Mesendoderm (in vitro differentiated cells): ENCODE data around the gene UBA3.
A peak's percentile ranks its signal among the peaks of the same experiment; 100 is the strongest.

Experiments used
- DNase-seq: peaks from one replicate; pipeline ENCODE4 v3.0.0; 2013
- H2AK5ac ChIP-seq: 2 replicates; pipeline ENCODE4 v1.6.1; 2013; ENCODE audit warnings: low read length, inconsistent platforms
- H2BK120ac ChIP-seq: 2 replicates; pipeline ENCODE4 v1.6.1; 2013; ENCODE audit warnings: low read depth, mild to moderate bottlenecking, low read length, moderate library complexity, mixed read lengths
- H2BK15ac ChIP-seq: replicated peaks from 2 replicates; pipeline ENCODE4 v1.6.1; 2013; ENCODE audit warnings: low read depth, mild to moderate bottlenecking, moderate library complexity
- H2BK5ac ChIP-seq: 2 replicates; pipeline ENCODE4 v1.6.1; 2013; ENCODE audit warnings: low read length, inconsistent platforms
- H3K18ac ChIP-seq: 2 replicates; pipeline ENCODE4 v1.6.1; 2013; ENCODE audit warnings: mild to moderate bottlenecking, low read length, mixed read lengths
- H3K23ac ChIP-seq: one replicate; pipeline ENCODE4 v1.6.1; 2013; ENCODE audit warnings: low read length
- H3K27ac ChIP-seq: 2 replicates; pipeline ENCODE4 v1.5.1; 2013; ENCODE audit warnings: low read depth, mild to moderate bottlenecking, inconsistent platforms, low read length, moderate library complexity
- H3K27me3 ChIP-seq: 2 replicates; pipeline ENCODE4 v1.6.1; 2013; ENCODE audit warnings: low read length, control low read depth, mild to moderate bottlenecking, inconsistent platforms; ENCODE audit not compliant: insufficient read depth, poor library complexity
- H3K36me3 ChIP-seq: 2 replicates; pipeline ENCODE4 v1.6.1; 2013; ENCODE audit warnings: low read length, inconsistent platforms; ENCODE audit not compliant: control insufficient read depth, insufficient read depth
- H3K4ac ChIP-seq: one replicate; pipeline ENCODE4 v1.6.1; 2013; ENCODE audit warnings: low read depth, mild to moderate bottlenecking, low read length, moderate library complexity
- H3K4me1 ChIP-seq: 2 replicates; pipeline ENCODE4 v1.6.1; 2013; ENCODE audit warnings: low read depth, low read length, inconsistent platforms; ENCODE audit not compliant: control insufficient read depth
- H3K4me2 ChIP-seq: 2 replicates; pipeline ENCODE4 v1.6.1; 2013; ENCODE audit warnings: low read length
- H3K4me3 ChIP-seq: 2 replicates; pipeline ENCODE4 v1.5.1; 2013; ENCODE audit warnings: mild to moderate bottlenecking, low read length
- H3K56ac ChIP-seq: one replicate; pipeline ENCODE4 v1.6.1; 2013; ENCODE audit warnings: low read length
- H3K79me1 ChIP-seq: 2 replicates; pipeline ENCODE4 v1.6.1; 2013; ENCODE audit warnings: low read length, inconsistent platforms
- H3K79me2 ChIP-seq: 2 replicates; pipeline ENCODE4 v1.6.1; 2013; ENCODE audit warnings: mild to moderate bottlenecking, low read length; ENCODE audit not compliant: control insufficient read depth, insufficient read depth
- H3K9ac ChIP-seq: 2 replicates; pipeline ENCODE4 v1.6.1; 2013; ENCODE audit warnings: low read length, inconsistent platforms
- H4K5ac ChIP-seq: one replicate; pipeline ENCODE4 v1.6.1; 2013; ENCODE audit warnings: low read length
- H4K8ac ChIP-seq: one replicate; pipeline ENCODE4 v1.6.1; 2013; ENCODE audit warnings: low read depth, mild to moderate bottlenecking, control low read depth, low read length, moderate library complexity
- WGBS: extraction: QIAGEN DNeasy Blood & Tissue Kit; methylation state at CpG from one replicate; pipeline ENCODE4 v1.1.7; 2013; ENCODE audit warnings: low lambda C conversion rate, missing lambda C conversion rate; ENCODE audit not compliant: insufficient coverage; ENCODE audit errors: extremely low coverage; 5-methylcytosine and 5-hydroxymethylcytosine counted together
- small RNA-seq: library from polyadenylated mRNA; stranded (forward); fragments of <200 nt; extraction: miRNeasy Mini kit (QIAGEN cat#:217004); gene quantifications from one replicate; pipeline ENCODE3, GENCODE V24; 2013; ENCODE audit not compliant: insufficient read depth

Gene UBA3

DNA sequence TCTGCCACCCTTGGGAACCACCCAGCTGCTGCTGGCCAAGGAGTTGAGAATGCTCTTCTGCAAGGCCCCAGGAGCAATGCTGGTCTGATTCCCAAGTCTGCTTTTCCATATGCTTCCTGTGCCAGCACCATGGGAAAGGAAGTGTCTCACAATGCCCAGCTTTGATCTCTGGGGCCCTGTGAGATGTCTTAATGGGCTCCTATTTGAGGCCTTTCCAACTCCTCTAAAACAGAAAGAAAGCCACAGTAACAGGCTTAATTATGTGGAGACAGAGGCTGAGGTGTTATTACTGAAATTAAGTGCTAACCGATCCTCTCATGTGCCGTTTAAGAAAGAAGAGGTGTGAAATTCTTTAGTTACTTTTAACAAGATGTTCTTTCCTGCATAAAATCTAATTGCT, 71.2 kb downstream of the UBA3 start:
- Histone ChIP-seq H3K56ac (peak overlapping the region; percentile 56), H3K4me1 (peaks cover 14% of the 10 kb centered on the region), H3K18ac (peak overlapping the region; percentile 61), H3K4me3 (no peak overlapping the region), H3K4ac (no peak overlapping the region), H3K79me2 (no peaks in the 10 kb centered on the region), H2BK15ac (no peak overlapping the region), H3K9ac (no peak overlapping the region), H4K5ac (no peak overlapping the region), H3K23ac (no peak overlapping the region), H4K8ac (no peak overlapping the region), H2BK5ac (peak overlapping the region; percentile 5), H2BK120ac (peak overlapping the region; percentile 73), H3K79me1 (peaks cover 2% of the 10 kb centered on the region), H3K27ac (peak overlapping the region; percentile 95), H3K36me3 (no peaks in the 10 kb centered on the region), H3K27me3 (no peaks in the 10 kb centered on the region), H2AK5ac (no peak overlapping the region), H3K4me2 (no peak overlapping the region)
- WGBS: no CpG with 5 or more reads among the region's 2 CpGs
- peak; percentile 95 for DNase-seq

DNA sequence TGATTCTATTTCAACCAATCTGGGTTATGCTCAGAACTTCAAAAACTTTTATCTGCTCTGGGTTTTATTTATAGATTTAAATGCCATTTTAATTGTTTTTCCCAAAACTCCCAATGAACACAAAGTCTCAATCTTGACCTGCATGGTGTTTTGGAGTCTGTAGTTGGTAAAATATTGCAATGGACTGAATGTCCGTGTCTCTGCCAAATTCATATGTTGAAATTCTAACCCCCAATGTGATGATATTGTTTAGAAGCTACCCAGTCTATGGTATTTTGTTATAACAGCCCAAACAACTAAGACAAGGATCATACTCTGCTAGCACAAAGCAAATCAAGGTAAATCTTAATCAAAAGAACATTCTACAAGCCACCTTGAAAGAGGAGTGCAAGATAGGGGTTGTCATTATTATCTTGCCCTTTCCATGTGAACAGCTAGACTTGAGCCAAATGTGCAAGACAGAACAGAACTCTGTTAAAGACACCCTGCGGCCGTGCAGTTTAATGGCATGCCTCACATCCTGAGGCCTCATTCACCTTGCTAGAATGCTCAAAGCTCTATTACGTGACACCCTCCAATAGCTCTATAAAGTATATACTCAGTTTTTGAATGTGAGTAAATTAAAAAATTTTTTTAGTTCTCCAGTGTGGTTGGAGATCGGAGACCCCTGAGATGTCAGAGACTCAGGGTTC, 74.2 kb downstream of the UBA3 start:
- Histone ChIP-seq H2BK120ac (no peak overlapping the region), H3K79me1 (no peaks in the 10 kb centered on the region), H3K4me1 (peaks cover 8% of the 10 kb centered on the region), H3K4me3 (no peak overlapping the region), H2AK5ac (no peak overlapping the region), H3K56ac (no peak overlapping the region), H3K4me2 (no peak overlapping the region), H2BK15ac (no peak overlapping the region), H4K8ac (no peak overlapping the region), H3K23ac (no peak overlapping the region), H3K79me2 (no peaks in the 10 kb centered on the region), H3K27ac (no peak overlapping the region), H4K5ac (no peak overlapping the region), H3K27me3 (no peaks in the 10 kb centered on the region), H3K36me3 (no peaks in the 10 kb centered on the region), H3K18ac (no peak overlapping the region), H3K9ac (no peak overlapping the region), H3K4ac (no peak overlapping the region), H2BK5ac (no peak overlapping the region)
- no CpG with 5 or more reads among the region's 5 CpGs for WGBS
- DNase-seq: no peak

DNA sequence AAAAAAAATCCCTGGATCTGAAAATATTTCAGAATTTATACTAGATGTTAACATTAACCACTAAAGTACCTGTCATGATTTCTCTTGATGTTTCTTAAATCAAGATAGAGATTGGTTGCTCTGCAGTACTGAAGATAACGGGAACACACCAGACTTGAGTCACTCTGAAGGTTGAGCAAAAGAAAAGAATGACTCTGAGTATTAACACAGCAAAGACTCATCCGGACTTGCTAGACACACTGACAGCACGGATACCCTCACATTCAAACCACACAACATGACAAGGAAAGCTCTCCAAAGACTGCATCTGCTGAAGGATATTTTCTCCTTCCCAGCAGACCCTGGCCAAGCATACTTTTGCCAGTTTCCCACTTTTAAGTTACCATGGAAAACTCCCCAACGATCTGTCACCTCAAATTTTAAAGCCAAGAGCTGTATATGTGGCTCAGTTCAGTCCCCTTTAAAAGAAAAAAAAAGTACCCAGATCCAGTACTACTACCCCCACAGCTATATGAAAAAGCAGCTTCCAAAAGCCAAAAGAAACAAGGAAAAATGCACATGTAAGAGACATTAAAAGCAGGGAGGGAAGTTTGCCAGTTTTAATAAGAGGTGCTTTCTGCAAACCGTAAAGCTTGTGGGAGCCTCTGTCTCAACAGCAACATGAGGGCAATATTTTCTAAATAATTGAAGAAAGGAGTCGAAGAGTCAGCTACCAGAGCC, 74.9 kb downstream of the UBA3 start:
- Histone ChIP-seq H3K18ac (peak overlapping the region; percentile 85), H3K56ac (no peak overlapping the region), H3K23ac (no peak overlapping the region), H4K8ac (no peak overlapping the region), H3K4me2 (no peak overlapping the region), H3K79me2 (no peaks in the 10 kb centered on the region), H3K79me1 (no peaks in the 10 kb centered on the region), H3K27me3 (no peaks in the 10 kb centered on the region), H3K4me3 (no peak overlapping the region), H2BK5ac (no peak overlapping the region), H3K4me1 (peaks cover 5% of the 10 kb centered on the region), H3K9ac (no peak overlapping the region), H4K5ac (no peak overlapping the region), H2AK5ac (no peak overlapping the region), H2BK15ac (no peak overlapping the region), H2BK120ac (no peak overlapping the region), H3K36me3 (no peaks in the 10 kb centered on the region), H3K4ac (no peak overlapping the region), H3K27ac (no peak overlapping the region)
- no CpG with 5 or more reads among the region's 6 CpGs for WGBS
- DNase-seq: no peak

Small RNA genes lying within 50 kb of the gene (small RNA-seq; reads per million reads assigned to genes)
- 2.9 reads per million, percentile 43 among the genes with 10 or more reads in this experiment for gene MIR3136
